Keratinocyte (primary cell): ENCODE results near the gene LPO. TPM values are rescaled to one million over a fixed set of nuclear protein-coding genes. Genes with fewer than 3 reads are reported as not detected.
A peak's percentile ranks its signal among the peaks of the same experiment; 100 is the strongest.

Experiments used
- DNase-seq: peaks from one replicate; pipeline ENCODE4 v3.0.0-alpha.2; 2011; ENCODE audit warnings: low read depth, missing footprints, low spot score
- FAIRE-seq: peaks from 2 replicates; lab custom pipeline; 2011; peaks lifted over from hg19 to GRCh38; lab: Jason Lieb, UNC
- H2AFZ ChIP-seq: 2 replicates; pipeline ENCODE4 v1.6.0; 2012; ENCODE audit warnings: low read length, control low read depth, inconsistent platforms; ENCODE audit not compliant: control insufficient read depth
- H3K27ac ChIP-seq: 2 replicates; pipeline ENCODE4 v1.5.1; 2011; ENCODE audit warnings: low read length; ENCODE audit not compliant: control insufficient read depth, insufficient read depth
- H3K27me3 ChIP-seq: 3 replicates; pipeline ENCODE4 v1.6.0; 2011; ENCODE audit warnings: low read length; ENCODE audit not compliant: control insufficient read depth, insufficient read depth; ENCODE audit errors: extremely low read depth
- H3K36me3 ChIP-seq, 2 experiments: 2 replicates in 1 of 2; 3 replicates in 1 of 2; pipeline ENCODE4 v1.5.1; 2011; ENCODE audit warnings: low read length in 2 of 2, mild to moderate bottlenecking in 1 of 2; ENCODE audit not compliant: control insufficient read depth in 2 of 2, insufficient read depth in 2 of 2; ENCODE audit errors: extremely low read depth in 1 of 2
- H3K4me1 ChIP-seq: 3 replicates; pipeline ENCODE4 v1.5.1; 2011; ENCODE audit warnings: low read length; ENCODE audit not compliant: control insufficient read depth, insufficient read depth; ENCODE audit errors: extremely low read depth
- H3K4me2 ChIP-seq: 3 replicates; pipeline ENCODE4 v1.6.0; 2011; ENCODE audit warnings: low read depth, low read length; ENCODE audit not compliant: control insufficient read depth, insufficient read depth; ENCODE audit errors: extremely low read depth
- H3K4me3 ChIP-seq, 3 experiments: fragments of 200-600 bp in 1 of 3; sonication (generic) in 1 of 3; 2 replicates in 2 of 3; 3 replicates in 1 of 3; pipeline ENCODE4 v1.5.1; 2011 to 2016; ENCODE audit warnings: low read length in 3 of 3, mild to moderate bottlenecking in 3 of 3, control low read depth in 2 of 3, inconsistent platforms in 1 of 3, low read depth in 1 of 3, mixed read lengths in 1 of 3, mixed run types in 1 of 3, moderate library complexity in 1 of 3; ENCODE audit not compliant: control insufficient read depth in 2 of 3, insufficient read depth in 2 of 3; ENCODE audit errors: extremely low read depth in 1 of 3
- H3K79me2 ChIP-seq: 2 replicates; pipeline ENCODE4 v1.6.0; 2012; ENCODE audit warnings: low read length; ENCODE audit not compliant: control insufficient read depth, insufficient read depth
- H3K9ac ChIP-seq: 3 replicates; pipeline ENCODE4 v1.6.0; 2011; ENCODE audit warnings: low read length; ENCODE audit not compliant: control insufficient read depth, insufficient read depth; ENCODE audit errors: extremely low read depth
- H3K9me1 ChIP-seq: 3 replicates; pipeline ENCODE4 v1.6.0; 2011; ENCODE audit warnings: low read length; ENCODE audit not compliant: control insufficient read depth, insufficient read depth; ENCODE audit errors: extremely low read depth
- H3K9me3 ChIP-seq: 2 replicates; pipeline ENCODE4 v1.5.1; 2012; ENCODE audit warnings: low read depth, low read length; ENCODE audit not compliant: control insufficient read depth
- H4K20me1 ChIP-seq: 3 replicates; pipeline ENCODE4 v1.6.0; 2011; ENCODE audit warnings: low read length; ENCODE audit not compliant: control insufficient read depth, insufficient read depth; ENCODE audit errors: extremely low read depth
- EZH2 ChIP-seq: IDR thresholded peaks from one replicate; pipeline ENCODE4 v1.6.1; 2012; ENCODE audit warnings: inconsistent platforms, mild to moderate bottlenecking, low read length, moderate library complexity
- dilution Hi-C: fragments of 300-500 bp; cut with MboI; formaldehyde crosslinking; loops from one replicate; pipeline ENCODE4 v1.7.0; 2020; ENCODE audit warnings: low sequenced_read_pairs; ENCODE audit not compliant: extremely low pct_ligation_motif_present
- polyA plus RNA-seq, 5 experiments: library from polyadenylated mRNA; depleted of rRNA in 3 of 5; stranded (reverse) in 3 of 5; stranded (forward) in 1 of 5; unstranded in 1 of 5; fragments of >200 nt; gene quantifications; 1 replicate in 1 of 5; 2 replicates in 3 of 5; 3 replicates in 1 of 5; pipeline versions ENCODE4 v1.2.1 to v1.2.3, GENCODE V29; 2011 to 2012; ENCODE audit warnings: missing spikeins in 2 of 5, low read depth in 1 of 5, low replicate concordance in 1 of 5
- TF ChIP-seq, protein P1 (sequence below), 3 experiments: IDR thresholded peaks in 1 of 3; conservative IDR thresholded peaks in 1 of 3; optimal IDR thresholded peaks in 1 of 3; 2 replicates in 2 of 3; 3 replicates in 1 of 3; pipeline versions ENCODE3 to v1.5.1; 2011; ENCODE audit warnings: low read length in 3 of 3, mild to moderate bottlenecking in 3 of 3, moderate library complexity in 2 of 3, control low read depth in 1 of 3, inconsistent platforms in 1 of 3; ENCODE audit not compliant: insufficient read depth in 2 of 3; ENCODE audit errors: extremely low read depth in 1 of 3

LPO gene
- polyA plus RNA-seq, 1 donor (not counting 4 experiments of a cell fraction or from before 2014, with no cell fraction given), result not detected

DNA sequence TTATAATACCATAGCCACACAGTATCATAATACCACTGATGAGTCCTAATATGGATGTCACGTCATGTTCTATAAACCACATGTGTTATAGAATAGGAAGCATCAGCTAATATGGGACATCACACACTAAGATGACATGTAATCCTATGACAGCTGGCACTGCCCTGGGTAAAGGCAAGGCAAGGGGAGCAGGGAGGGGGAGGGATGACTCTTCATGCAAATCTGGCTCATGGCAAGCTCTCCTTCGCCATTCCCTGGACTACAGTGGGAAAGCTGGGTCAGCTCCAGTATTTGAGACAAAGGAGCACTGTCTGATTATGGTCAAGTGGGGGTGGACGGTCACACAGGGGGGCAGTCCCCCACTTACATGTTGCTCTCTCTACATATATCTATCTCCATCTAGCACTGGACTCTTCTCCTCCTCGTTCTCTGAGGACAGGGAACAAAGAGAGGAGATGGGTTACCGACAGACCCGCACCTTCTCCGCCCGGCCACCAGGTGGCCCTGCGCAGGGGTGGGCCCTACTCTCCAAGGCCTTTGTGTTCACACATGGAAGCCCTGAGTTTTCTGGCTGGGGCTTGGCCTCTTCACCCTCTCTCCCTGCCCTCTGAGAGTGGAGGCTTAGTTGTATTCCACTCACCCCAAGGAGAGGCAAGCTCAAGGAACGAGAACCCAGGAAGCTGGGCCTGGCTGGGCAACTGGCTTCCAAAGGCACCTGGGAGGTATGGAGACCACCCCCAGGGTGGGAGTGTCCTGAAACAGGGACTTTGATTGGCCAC, 65.8 kb downstream of the LPO start:
- peak; percentile 80 for FAIRE-seq
- H3K4me3 ChIP-seq, result no peak overlapping the region
- no peaks in the 10 kb centered on the region for H4K20me1 ChIP-seq
- H3K9ac ChIP-seq, result no peak overlapping the region
- dilution Hi-C loops, result no loop called here
- no peaks in the 10 kb centered on the region for H3K36me3 ChIP-seq
- no peak overlapping the region for H3K27ac ChIP-seq
- no peaks in the 10 kb centered on the region for H3K9me1 ChIP-seq
- H3K9me3 ChIP-seq, result no peaks in the 10 kb centered on the region
- peaks cover 27% of the 10 kb centered on the region for H3K27me3 ChIP-seq
- no peak overlapping the region for H3K4me2 ChIP-seq
- no peak for TF ChIP-seq EZH2
- TF ChIP-seq, protein P1, sequence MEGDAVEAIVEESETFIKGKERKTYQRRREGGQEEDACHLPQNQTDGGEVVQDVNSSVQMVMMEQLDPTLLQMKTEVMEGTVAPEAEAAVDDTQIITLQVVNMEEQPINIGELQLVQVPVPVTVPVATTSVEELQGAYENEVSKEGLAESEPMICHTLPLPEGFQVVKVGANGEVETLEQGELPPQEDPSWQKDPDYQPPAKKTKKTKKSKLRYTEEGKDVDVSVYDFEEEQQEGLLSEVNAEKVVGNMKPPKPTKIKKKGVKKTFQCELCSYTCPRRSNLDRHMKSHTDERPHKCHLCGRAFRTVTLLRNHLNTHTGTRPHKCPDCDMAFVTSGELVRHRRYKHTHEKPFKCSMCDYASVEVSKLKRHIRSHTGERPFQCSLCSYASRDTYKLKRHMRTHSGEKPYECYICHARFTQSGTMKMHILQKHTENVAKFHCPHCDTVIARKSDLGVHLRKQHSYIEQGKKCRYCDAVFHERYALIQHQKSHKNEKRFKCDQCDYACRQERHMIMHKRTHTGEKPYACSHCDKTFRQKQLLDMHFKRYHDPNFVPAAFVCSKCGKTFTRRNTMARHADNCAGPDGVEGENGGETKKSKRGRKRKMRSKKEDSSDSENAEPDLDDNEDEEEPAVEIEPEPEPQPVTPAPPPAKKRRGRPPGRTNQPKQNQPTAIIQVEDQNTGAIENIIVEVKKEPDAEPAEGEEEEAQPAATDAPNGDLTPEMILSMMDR (optimal IDR thresholded peaks at IDR 0.05 in 1 of 3, IDR thresholded peaks at IDR 0.05 in 1 of 3, conservative IDR thresholded peaks at IDR 0.05 in 1 of 3; ENCODE audit: extremely low read depth in 1 of 3, insufficient read depth in 2 of 3, low read length in 3 of 3), result peak; percentile 86 to 87 (median 87)
- no peaks in the 10 kb centered on the region for H3K79me2 ChIP-seq
- no peak overlapping the region for H2AFZ ChIP-seq
- H3K4me1 ChIP-seq, result no peaks in the 10 kb centered on the region
- no peak for DNase-seq

DNA sequence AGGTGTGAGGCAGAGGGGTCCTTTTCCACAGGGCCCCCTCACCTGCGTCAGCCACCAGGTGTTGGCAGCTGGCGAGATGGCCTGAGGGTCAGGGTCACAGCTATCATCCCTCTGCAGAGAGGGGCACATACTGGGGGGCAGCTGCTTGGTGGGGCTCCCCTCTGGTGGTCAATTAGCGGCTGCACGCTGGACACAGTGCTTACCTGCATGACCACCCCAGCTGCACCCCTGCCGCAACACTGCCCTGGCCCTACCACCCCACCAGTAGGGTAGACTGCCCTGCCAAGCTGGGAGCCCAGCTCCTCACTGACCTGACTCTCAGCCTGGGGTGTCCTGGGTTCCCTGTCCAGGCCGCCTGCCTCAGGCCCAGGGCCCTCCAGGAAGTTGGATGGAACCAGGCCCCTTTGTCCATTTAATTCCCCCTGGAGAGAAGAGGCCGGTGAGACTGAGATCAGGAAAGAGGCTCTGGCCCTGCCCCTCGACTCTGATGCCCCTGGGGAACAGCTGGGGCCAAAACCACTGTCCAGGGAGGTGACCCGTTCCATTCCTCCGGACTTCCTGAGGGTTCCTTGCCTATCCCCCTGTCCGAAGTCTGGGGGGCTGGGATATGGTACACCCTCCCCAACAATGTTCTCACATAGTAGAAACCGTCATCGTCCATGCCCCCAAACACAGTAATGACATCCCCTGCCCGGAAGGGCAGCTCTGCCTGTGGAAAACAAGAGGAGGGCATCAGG, 66.5 kb downstream of the LPO start:
- Histone ChIP-seq H3K27ac (no peak overlapping the region), H4K20me1 (no peaks in the 10 kb centered on the region), H3K9me1 (no peaks in the 10 kb centered on the region), H3K36me3 (no peaks in the 10 kb centered on the region), H3K9me3 (no peaks in the 10 kb centered on the region), H3K79me2 (no peaks in the 10 kb centered on the region), H3K4me3 (no peak overlapping the region), H2AFZ (no peak overlapping the region), H3K27me3 (peaks cover 27% of the 10 kb centered on the region), H3K9ac (no peak overlapping the region), H3K4me2 (no peak overlapping the region), H3K4me1 (no peaks in the 10 kb centered on the region)
- dilution Hi-C loops, result no loop called here
- TF ChIP-seq, protein P1 (optimal IDR thresholded peaks at IDR 0.05 in 1 of 3, IDR thresholded peaks at IDR 0.05 in 1 of 3, conservative IDR thresholded peaks at IDR 0.05 in 1 of 3; ENCODE audit: extremely low read depth in 1 of 3, insufficient read depth in 2 of 3, low read length in 3 of 3), result no peak
- no peak for TF ChIP-seq EZH2
- DNase-seq (no peak), FAIRE-seq (no peak)
